ENCODE data around the gene DNHD1.

Gene DNHD1

DNA sequence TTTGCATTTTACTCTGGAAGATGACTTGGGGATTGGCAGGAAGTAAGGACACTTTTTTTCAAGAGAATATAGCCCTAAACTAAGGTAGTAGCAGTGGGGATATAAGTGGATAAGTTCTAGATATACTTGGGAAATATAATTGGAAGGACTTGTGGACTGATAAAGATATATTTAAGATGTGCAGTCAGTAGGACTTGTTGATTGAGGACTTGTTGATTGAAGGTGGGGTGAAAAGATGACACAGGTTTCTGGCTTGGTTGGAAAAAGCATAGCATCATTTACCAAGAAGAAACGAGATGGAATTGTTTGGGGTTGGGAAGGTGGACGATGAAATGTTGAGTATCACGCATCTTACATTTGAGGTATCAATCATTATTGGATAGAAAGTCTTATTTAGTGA lies 116.4 kb downstream of the DNHD1 start:
- Histone ChIP-seq H4K20me1 (ENCODE audit: insufficient read depth, low read length, poor library complexity, severe bottlenecking) (peaks cover 9% of the 10 kb centered on the region), H3K36me3 (ENCODE audit: insufficient read depth, low read length) (peaks cover 28% of the 10 kb centered on the region; the same call in 1 of the 2 replicates), H3K4me3 (ENCODE audit: low read length, poor library complexity, severe bottlenecking) (peak overlapping the region; percentile 80), H3K79me2 (ENCODE audit: insufficient read depth, low read length) (peaks cover 36% of the 10 kb centered on the region), H3K9me2 (replicated peaks; ENCODE audit: low read depth, low read length) (no peaks in the 10 kb centered on the region), H3F3A (ENCODE audit: low read depth) (peaks cover 2% of the 10 kb centered on the region; the same call in 1 of the 2 replicates), H3K4me1 (ENCODE audit: insufficient read depth, low read length, poor library complexity, severe bottlenecking) (peaks cover 30% of the 10 kb centered on the region), H3K9me3 (ENCODE audit: insufficient read depth, low read depth, low read length) (no peaks in the 10 kb centered on the region), H3K9ac (ENCODE audit: low read depth, low read length, poor library complexity, severe bottlenecking) (peak overlapping the region; percentile 90), H3K4me2 (ENCODE audit: low read depth, low read length, poor library complexity, severe bottlenecking) (peak overlapping the region; percentile 84), H3K27me3 (ENCODE audit: insufficient read depth, low read length, poor library complexity, severe bottlenecking) (no peaks in the 10 kb centered on the region), H2AFZ (ENCODE audit: low read length) (no peak overlapping the region)
- TF ChIP-seq, protein P1, sequence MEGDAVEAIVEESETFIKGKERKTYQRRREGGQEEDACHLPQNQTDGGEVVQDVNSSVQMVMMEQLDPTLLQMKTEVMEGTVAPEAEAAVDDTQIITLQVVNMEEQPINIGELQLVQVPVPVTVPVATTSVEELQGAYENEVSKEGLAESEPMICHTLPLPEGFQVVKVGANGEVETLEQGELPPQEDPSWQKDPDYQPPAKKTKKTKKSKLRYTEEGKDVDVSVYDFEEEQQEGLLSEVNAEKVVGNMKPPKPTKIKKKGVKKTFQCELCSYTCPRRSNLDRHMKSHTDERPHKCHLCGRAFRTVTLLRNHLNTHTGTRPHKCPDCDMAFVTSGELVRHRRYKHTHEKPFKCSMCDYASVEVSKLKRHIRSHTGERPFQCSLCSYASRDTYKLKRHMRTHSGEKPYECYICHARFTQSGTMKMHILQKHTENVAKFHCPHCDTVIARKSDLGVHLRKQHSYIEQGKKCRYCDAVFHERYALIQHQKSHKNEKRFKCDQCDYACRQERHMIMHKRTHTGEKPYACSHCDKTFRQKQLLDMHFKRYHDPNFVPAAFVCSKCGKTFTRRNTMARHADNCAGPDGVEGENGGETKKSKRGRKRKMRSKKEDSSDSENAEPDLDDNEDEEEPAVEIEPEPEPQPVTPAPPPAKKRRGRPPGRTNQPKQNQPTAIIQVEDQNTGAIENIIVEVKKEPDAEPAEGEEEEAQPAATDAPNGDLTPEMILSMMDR (conservative IDR thresholded peaks at IDR 0.05; ENCODE audit: low read length): no peak
- no peak for TF ChIP-seq EZH2phosphoT487 (IDR thresholded peaks at IDR 0.05; ENCODE audit: borderline replicate concordance)

DNA sequence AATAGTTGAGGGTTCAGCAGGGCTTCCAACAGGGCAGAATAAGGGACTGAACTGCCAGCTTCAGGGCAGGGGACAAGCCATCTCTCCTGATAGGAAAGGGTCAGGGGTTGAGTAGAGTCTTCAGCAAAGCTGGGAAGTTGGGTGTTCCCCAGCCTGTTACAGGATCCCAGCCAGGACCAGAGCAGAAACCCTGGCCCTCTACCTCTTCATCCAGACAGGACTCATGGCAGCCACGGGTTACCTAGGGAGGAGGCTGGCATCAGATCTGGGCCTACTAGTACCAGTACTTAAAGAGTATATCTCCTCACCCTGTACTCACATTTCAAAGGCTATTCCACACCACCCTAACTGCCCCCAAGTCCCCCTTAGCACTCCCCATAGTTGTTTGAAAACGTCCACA lies 117.4 kb downstream of the DNHD1 start:
- Histone ChIP-seq H3K4me1 (ENCODE audit: insufficient read depth, low read length, poor library complexity, severe bottlenecking) (peaks cover 37% of the 10 kb centered on the region), H3K9me3 (ENCODE audit: insufficient read depth, low read depth, low read length) (no peaks in the 10 kb centered on the region), H3K27me3 (ENCODE audit: insufficient read depth, low read length, poor library complexity, severe bottlenecking) (no peaks in the 10 kb centered on the region), H3K79me2 (ENCODE audit: insufficient read depth, low read length) (peaks cover 31% of the 10 kb centered on the region), H3F3A (ENCODE audit: low read depth) (peaks cover 2% of the 10 kb centered on the region; the same call in 1 of the 2 replicates), H3K9me2 (replicated peaks; ENCODE audit: low read depth, low read length) (no peaks in the 10 kb centered on the region), H3K4me2 (ENCODE audit: low read depth, low read length, poor library complexity, severe bottlenecking) (no peak overlapping the region), H2AFZ (ENCODE audit: low read length) (no peak overlapping the region), H4K20me1 (ENCODE audit: insufficient read depth, low read length, poor library complexity, severe bottlenecking) (peaks cover 9% of the 10 kb centered on the region), H3K9ac (ENCODE audit: low read depth, low read length, poor library complexity, severe bottlenecking) (no peak overlapping the region), H3K36me3 (ENCODE audit: insufficient read depth, low read length) (peaks cover 18% of the 10 kb centered on the region; the same call in 1 of the 2 replicates), H3K4me3 (ENCODE audit: low read length, poor library complexity, severe bottlenecking) (no peak overlapping the region)
- TF ChIP-seq, protein P1 (conservative IDR thresholded peaks at IDR 0.05; ENCODE audit: low read length): no peak
- no peak for TF ChIP-seq EZH2phosphoT487 (IDR thresholded peaks at IDR 0.05; ENCODE audit: borderline replicate concordance)

DNA sequence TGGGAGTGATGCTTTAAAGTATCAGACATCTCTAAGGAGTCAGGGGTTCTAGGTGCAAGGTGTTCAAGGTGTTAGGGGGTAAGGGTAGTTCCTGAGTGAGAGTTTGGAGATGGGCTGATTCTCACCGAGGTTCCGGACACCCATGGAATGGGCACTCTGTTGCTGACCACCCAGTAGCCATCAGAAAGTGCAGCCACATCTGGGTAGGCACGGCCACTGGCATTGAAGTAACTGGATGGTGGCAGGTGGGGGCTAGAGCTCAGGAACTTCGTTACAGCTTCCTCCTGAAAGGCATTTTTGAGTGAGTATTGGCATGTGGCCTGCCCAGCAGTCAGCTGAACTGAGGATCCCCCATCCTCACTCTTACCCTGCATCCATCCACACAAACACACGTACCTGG lies 118.0 kb downstream of the DNHD1 start:
- peaks cover 2% of the 10 kb centered on the region; the same call in 1 of the 2 replicates for H3F3A ChIP-seq (ENCODE audit: low read depth)
- peaks cover 25% of the 10 kb centered on the region for H3K79me2 ChIP-seq (ENCODE audit: insufficient read depth, low read length)
- no peaks in the 10 kb centered on the region for H3K9me2 ChIP-seq (replicated peaks; ENCODE audit: low read depth, low read length)
- TF ChIP-seq, protein P1 (conservative IDR thresholded peaks at IDR 0.05; ENCODE audit: low read length): no peak
- no peak for TF ChIP-seq EZH2phosphoT487 (IDR thresholded peaks at IDR 0.05; ENCODE audit: borderline replicate concordance)
- H3K36me3 ChIP-seq (ENCODE audit: insufficient read depth, low read length): peaks cover 12% of the 10 kb centered on the region; the same call in 1 of the 2 replicates
- no peak overlapping the region for H2AFZ ChIP-seq (ENCODE audit: low read length)
- H4K20me1 ChIP-seq (ENCODE audit: insufficient read depth, low read length, poor library complexity, severe bottlenecking): peaks cover 9% of the 10 kb centered on the region
- no peaks in the 10 kb centered on the region for H3K27me3 ChIP-seq (ENCODE audit: insufficient read depth, low read length, poor library complexity, severe bottlenecking)
- no peaks in the 10 kb centered on the region for H3K9me3 ChIP-seq (ENCODE audit: insufficient read depth, low read depth, low read length)
- no peak overlapping the region for H3K4me3 ChIP-seq (ENCODE audit: low read length, poor library complexity, severe bottlenecking)
- peaks cover 40% of the 10 kb centered on the region for H3K4me1 ChIP-seq (ENCODE audit: insufficient read depth, low read length, poor library complexity, severe bottlenecking)
- H3K4me2 ChIP-seq (ENCODE audit: low read depth, low read length, poor library complexity, severe bottlenecking): no peak overlapping the region
- H3K9ac ChIP-seq (ENCODE audit: low read depth, low read length, poor library complexity, severe bottlenecking): no peak overlapping the region

All from Loucy (cell line).